OCI-LY7 (cell line): ENCODE measurements around the gene ADGRD1.

ENCODE experiments used
- EZH2phosphoT487 ChIP-seq: fragments of 200-600 bp; sonication (generic); IDR thresholded peaks from 2 replicates; pipeline ENCODE4 v1.6.1; 2018; ENCODE audit warnings: low read depth, borderline replicate concordance, mild to moderate bottlenecking, mixed run types, antibody characterized with exemption, low read length, moderate library complexity, mixed read lengths
- TF ChIP-seq, protein P1 (sequence below): fragments of 200-600 bp; sonication (generic); conservative IDR thresholded peaks from 2 replicates; pipeline ENCODE4 v1.5.1; 2014; ENCODE audit warnings: mild to moderate bottlenecking, antibody characterized with exemption, low read length, moderate library complexity, mixed read lengths

DNA sequence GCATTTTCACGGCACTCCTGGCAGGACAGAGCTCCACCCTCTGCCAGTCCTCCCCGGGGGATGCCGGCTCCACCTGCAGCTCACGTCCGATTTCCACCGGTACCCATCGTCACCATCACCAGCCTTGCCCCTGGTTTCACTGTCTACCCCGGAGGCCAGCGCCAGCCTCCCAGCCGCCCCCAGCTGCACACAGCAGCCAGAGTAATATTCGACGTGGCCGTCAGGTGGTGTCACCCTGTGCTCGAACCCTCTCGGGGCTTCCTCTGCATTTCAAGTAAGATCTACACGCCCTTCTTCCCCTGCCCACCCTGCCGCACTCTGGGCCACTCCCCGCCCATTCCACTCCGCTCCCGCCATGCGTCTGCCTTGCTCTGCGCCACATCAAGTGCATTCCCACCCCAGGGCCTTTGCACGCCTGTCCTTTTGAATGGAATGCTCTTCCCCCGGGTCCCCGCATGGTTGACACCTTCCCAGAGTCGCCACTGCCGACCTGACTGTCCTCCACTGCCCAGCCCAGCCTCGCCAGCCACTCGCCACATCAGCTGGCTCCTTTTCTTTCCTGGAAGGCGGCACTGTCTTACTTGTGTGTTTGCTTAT is 80.3 kb downstream of the ADGRD1 start:
- TF ChIP-seq, protein P1, sequence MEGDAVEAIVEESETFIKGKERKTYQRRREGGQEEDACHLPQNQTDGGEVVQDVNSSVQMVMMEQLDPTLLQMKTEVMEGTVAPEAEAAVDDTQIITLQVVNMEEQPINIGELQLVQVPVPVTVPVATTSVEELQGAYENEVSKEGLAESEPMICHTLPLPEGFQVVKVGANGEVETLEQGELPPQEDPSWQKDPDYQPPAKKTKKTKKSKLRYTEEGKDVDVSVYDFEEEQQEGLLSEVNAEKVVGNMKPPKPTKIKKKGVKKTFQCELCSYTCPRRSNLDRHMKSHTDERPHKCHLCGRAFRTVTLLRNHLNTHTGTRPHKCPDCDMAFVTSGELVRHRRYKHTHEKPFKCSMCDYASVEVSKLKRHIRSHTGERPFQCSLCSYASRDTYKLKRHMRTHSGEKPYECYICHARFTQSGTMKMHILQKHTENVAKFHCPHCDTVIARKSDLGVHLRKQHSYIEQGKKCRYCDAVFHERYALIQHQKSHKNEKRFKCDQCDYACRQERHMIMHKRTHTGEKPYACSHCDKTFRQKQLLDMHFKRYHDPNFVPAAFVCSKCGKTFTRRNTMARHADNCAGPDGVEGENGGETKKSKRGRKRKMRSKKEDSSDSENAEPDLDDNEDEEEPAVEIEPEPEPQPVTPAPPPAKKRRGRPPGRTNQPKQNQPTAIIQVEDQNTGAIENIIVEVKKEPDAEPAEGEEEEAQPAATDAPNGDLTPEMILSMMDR = no peak
- TF ChIP-seq EZH2phosphoT487 = no peak
